ENCODE results near the gene PECR. TPM values are rescaled to one million over a fixed set of nuclear protein-coding genes. Genes with fewer than 3 reads are reported as not detected.

Gene PECR
- total and polyA plus RNA-seq, 12 donors = 2.0 to 6.6 (median 4.1) TPM

DNA sequence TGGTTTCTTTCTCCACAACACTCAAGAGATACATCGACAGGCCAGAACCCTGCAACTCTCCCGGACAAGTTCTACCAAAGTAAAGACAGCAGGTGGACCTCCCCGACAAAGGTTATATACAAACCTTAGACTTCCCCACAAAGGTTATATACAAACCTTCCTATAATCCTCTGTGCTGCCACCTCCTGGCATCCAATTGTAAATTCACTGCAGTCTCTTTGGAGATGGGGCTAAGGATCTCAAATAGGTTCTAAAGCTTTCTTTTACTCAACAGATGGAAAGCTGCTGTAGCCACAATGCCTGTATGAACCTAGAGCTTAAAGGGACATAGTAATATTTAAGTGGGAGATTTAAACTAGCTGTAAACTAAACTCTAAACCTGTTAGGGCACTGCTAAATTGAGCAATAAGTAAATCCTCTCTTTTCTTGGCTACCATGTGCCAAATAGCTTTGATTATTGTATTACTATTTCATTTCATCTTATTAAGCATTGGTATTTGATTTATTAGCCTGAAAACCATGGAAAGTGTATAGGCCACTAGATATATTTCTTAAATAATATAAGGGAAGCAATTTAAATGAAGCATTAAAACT lies 58.5 kb downstream of the PECR start:
- Histone ChIP-seq H3K4me3 (no peak overlapping the region), H3K4me1 (no peaks in the 10 kb centered on the region), H3K36me3 (no peaks in the 10 kb centered on the region), H3K27ac (no peak overlapping the region), H3K9me3 (no peaks in the 10 kb centered on the region), H3K27me3 (no peaks in the 10 kb centered on the region)
- DNase-seq (no peak), ATAC-seq (peak in 1 of 8 donors; percentile 56)
- peak in 8 of 9 donors; percentile 13 to 67 (median 56) for TF ChIP-seq CTCF (IDR thresholded peaks at IDR 0.05)
- WGBS, 2 donors = 37 to 38% methylated on average over 3 of the region's 3 CpGs
- intact Hi-C loops (cut with DNase I) = loop anchor here in 1 of 10 donors (5.0 kb wide), 1 partner anchor 71 kb away; no protein-coding TSS in a partner anchor

GRCh38 chr2:216021768-216022565 lies 59.6 kb downstream of the PECR start:
- no peak for TF ChIP-seq CTCF (IDR thresholded peaks at IDR 0.05)
- Histone ChIP-seq H3K4me3 (no peak overlapping the region), H3K36me3 (no peaks in the 10 kb centered on the region), H3K27ac (no peak overlapping the region), H3K9me3 (no peaks in the 10 kb centered on the region), H3K27me3 (no peaks in the 10 kb centered on the region), H3K4me1 (no peaks in the 10 kb centered on the region)
- DNase-seq (no peak), ATAC-seq (no peak)
- intact Hi-C loops (cut with DNase I) = loop anchor here in 1 of 10 donors (5.0 kb wide), 1 partner anchor 70 kb away; no protein-coding TSS in a partner anchor
- WGBS, 2 donors = 93 to 95% methylated on average over 7 of the region's 7 CpGs

DNA sequence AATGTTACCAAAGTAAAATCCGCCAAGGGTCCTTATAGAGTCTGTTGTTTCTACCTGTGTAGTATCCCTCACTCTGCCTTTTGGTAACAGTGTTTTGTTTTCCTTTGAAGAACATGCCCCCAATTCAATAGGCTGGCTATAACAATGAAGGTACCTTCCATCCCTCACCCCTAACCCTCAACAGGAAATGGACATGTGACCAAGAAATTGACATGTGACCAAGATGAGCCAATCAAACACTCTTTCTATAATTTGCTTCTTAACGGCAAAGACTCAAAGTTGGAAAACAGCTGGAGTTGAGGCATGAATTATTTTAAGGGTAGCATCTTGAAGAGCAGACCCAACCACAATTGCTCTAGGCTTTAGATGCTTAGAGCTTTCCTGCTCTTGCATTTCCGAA lies 62.9 kb downstream of the PECR start:
- no peak for ATAC-seq
- DNase-seq = no peak
- Histone ChIP-seq H3K27me3 (no peaks in the 10 kb centered on the region), H3K9me3 (no peaks in the 10 kb centered on the region), H3K36me3 (no peaks in the 10 kb centered on the region), H3K27ac (no peak overlapping the region), H3K4me3 (no peak overlapping the region), H3K4me1 (peaks cover 0 to 6% (median 4%) of the 10 kb centered on the region in 9 donors)
- TF ChIP-seq CTCF (IDR thresholded peaks at IDR 0.05) = no peak
- WGBS, 2 donors = 90 to 91% methylated on average over 3 of the region's 3 CpGs
- intact Hi-C loops (cut with DNase I) = loop anchor here in 1 of 10 donors (10.0 kb wide), 1 partner anchor 64 kb away; no protein-coding TSS in a partner anchor

DNA sequence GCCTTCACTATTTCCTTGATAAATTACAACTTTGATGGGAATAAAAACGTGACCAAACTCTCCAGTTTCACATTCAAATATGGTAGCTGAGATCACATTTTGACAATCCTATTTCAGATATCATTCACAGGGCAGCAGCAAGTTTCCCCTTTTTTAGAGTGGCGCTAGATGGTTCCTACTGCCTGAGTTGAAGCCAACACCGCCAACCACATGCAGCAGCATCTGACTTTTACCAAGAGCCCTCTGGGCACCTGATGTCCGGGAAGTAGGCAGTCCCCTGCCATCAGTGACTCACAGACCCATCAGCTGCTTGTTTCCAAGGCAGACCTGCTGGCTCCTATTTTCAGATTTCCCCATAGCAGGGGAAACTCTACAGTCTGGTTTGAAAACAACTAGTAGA lies 64.2 kb downstream of the PECR start:
- DNase-seq (no peak), ATAC-seq (no peak)
- TF ChIP-seq CTCF (IDR thresholded peaks at IDR 0.05) = no peak

More for the DNA sequence above, 64.2 kb downstream of the PECR start:
- no peak overlapping the region for H3K27ac ChIP-seq
- H3K36me3 ChIP-seq = no peaks in the 10 kb centered on the region
- intact Hi-C loops (cut with DNase I) = loop anchor here in 1 of 10 donors (10.0 kb wide), 1 partner anchor 63 kb away; no protein-coding TSS in a partner anchor
- no peaks in the 10 kb centered on the region for H3K27me3 ChIP-seq
- H3K4me3 ChIP-seq = no peak overlapping the region
- H3K9me3 ChIP-seq = no peaks in the 10 kb centered on the region
- peaks cover 0 to 17% (median 8%) of the 10 kb centered on the region in 9 donors for H3K4me1 ChIP-seq
- WGBS, 2 donors = 92% methylated on average over 4 of the region's 4 CpGs
